HG02870 (cell line): ENCODE measurements around the gene LRRC27.

Experiments used
- ATAC-seq: cut with Tn5 transposase; IDR thresholded peaks from one replicate; pipeline ENCODE4 v1.9.1; 2021; ENCODE audit warnings: mild to moderate bottlenecking, moderate library complexity; ENCODE audit not compliant: unreplicated experiment

Gene LRRC27

GRCh38 chr10:132354356-132355094 is 22.5 kb downstream of the LRRC27 start:
- ATAC-seq: no peak

- ATAC-seq: no peak
These were observed 23.3 kb downstream of the LRRC27 start for GRCh38 chr10:132355297-132355696.

- ATAC-seq: no peak
These were observed 23.8 kb downstream of the LRRC27 start for GRCh38 chr10:132355754-132356153.

- no peak for ATAC-seq
These were observed 24.7 kb downstream of the LRRC27 start for GRCh38 chr10:132356621-132357195.

GRCh38 chr10:132357286-132358058 is 25.5 kb downstream of the LRRC27 start:
- no peak for ATAC-seq

- ATAC-seq: no peak
These were observed 27.5 kb downstream of the LRRC27 start for GRCh38 chr10:132359305-132360040.

GRCh38 chr10:132360766-132361447 is 28.9 kb downstream of the LRRC27 start:
- no peak for ATAC-seq

- ATAC-seq: no peak
These were observed 29.6 kb downstream of the LRRC27 start for GRCh38 chr10:132361581-132362101.

GRCh38 chr10:132362151-132362611 is 30.2 kb downstream of the LRRC27 start:
- ATAC-seq: no peak

- no peak for ATAC-seq
These were observed 31.4 kb downstream of the LRRC27 start for GRCh38 chr10:132363376-132363775.

GRCh38 chr10:132363921-132364593 is 32.1 kb downstream of the LRRC27 start:
- ATAC-seq: no peak

- ATAC-seq: no peak
These were observed 32.6 kb downstream of the LRRC27 start for GRCh38 chr10:132364594-132364970.

GRCh38 chr10:132365102-132365501 is 33.1 kb downstream of the LRRC27 start:
- ATAC-seq: no peak

GRCh38 chr10:132366006-132366405 is 34.0 kb downstream of the LRRC27 start:
- no peak for ATAC-seq

- ATAC-seq: no peak
These were observed 34.5 kb downstream of the LRRC27 start for GRCh38 chr10:132366499-132366898.

- no peak for ATAC-seq
These were observed 36.4 kb downstream of the LRRC27 start for GRCh38 chr10:132368391-132368790.

GRCh38 chr10:132368881-132369635 is 37.1 kb downstream of the LRRC27 start:
- no peak for ATAC-seq

- ATAC-seq: no peak
These were observed 37.7 kb downstream of the LRRC27 start for GRCh38 chr10:132369636-132370185.
